ENCODE measurements around the gene ABCC8. TPM values are rescaled to one million over a fixed set of nuclear protein-coding genes. Genes with fewer than 3 reads are reported as not detected.

The ABCC8 gene
- total RNA-seq, 1 donor from 2014 or later: 4.9 TPM

GRCh38 chr11:17479284-17480214 is 2.9 kb upstream of the ABCC8 start:
- Histone ChIP-seq H3K4me1 (peaks cover 5% of the 10 kb centered on the region), H3K27ac (no peak overlapping the region), H3K27me3 (ENCODE audit: low read depth) (peaks cover 41% of the 10 kb centered on the region), H3K4me3 (no peak overlapping the region), H3K36me3 (no peaks in the 10 kb centered on the region), H3K9me3 (no peaks in the 10 kb centered on the region)
- TF ChIP-seq CTCF (IDR thresholded peaks at IDR 0.05): no peak
- intact Hi-C loops (cut with DNase I): no loop called here
- DNase-seq (no peak), ATAC-seq (peak; percentile 49 to 75)

DNA sequence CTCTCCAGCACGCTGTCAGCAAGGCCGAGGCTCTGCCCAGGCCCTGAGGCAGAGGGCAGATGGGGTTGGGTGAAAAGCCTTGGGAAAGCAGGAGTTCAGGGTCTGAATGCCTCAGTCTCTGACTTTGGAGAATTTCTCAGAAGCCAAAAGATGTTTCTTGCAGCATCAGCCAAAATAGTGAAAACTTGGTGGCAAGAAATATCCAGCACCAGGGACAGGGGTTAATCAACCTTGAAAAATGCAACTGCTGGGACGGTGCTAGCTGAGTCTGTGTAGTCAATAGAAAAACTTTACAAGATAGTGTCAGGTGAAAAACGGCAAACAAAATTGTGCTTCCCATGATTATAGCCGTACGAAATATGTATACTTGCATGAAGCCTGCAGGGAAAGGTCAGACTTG is 1.4 kb upstream of the ABCC8 start:
- H3K27me3 ChIP-seq (ENCODE audit: low read depth): peaks cover 51% of the 10 kb centered on the region
- DNase-seq: no peak

DNA sequence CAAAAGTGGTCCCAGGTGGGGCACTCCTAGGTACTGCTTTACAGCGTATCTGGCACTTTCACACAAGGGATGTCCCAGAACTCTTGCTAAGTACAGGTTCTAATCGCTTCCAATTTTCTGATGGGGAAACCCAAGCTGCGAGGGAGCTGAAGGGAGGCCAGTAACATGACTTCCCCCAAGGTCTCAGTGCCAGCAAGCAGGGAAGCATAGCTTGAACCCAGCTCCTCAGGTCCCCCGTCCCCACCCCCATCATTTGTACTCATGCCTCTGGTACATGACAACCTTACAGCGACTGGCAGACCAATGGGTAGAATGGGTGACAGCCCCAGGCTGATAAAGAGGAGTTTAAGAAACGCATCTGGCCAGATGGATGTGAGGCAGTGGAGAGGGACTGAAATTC is 716 bp upstream of the ABCC8 start:
- no peaks in the 10 kb centered on the region for H3K9me3 ChIP-seq
- H3K27me3 ChIP-seq (ENCODE audit: low read depth): peaks cover 51% of the 10 kb centered on the region
- TF ChIP-seq CTCF (IDR thresholded peaks at IDR 0.05): no peak
- no peak for ATAC-seq
- no peaks in the 10 kb centered on the region for H3K36me3 ChIP-seq
- no peak overlapping the region for H3K27ac ChIP-seq
- H3K4me1 ChIP-seq: peaks cover 5% of the 10 kb centered on the region
- DNase-seq: no peak
- intact Hi-C loops (cut with DNase I): no loop called here
- no peak overlapping the region for H3K4me3 ChIP-seq

More for the DNA sequence above, 1.4 kb upstream of the ABCC8 start:
- intact Hi-C loops (cut with DNase I): no loop called here
- Histone ChIP-seq H3K4me3 (no peak overlapping the region), H3K27ac (no peak overlapping the region), H3K9me3 (no peaks in the 10 kb centered on the region), H3K4me1 (peaks cover 5% of the 10 kb centered on the region), H3K36me3 (no peaks in the 10 kb centered on the region)
- TF ChIP-seq CTCF (IDR thresholded peaks at IDR 0.05): no peak
- no peak for ATAC-seq

GRCh38 chr11:17477084-17477333 is 364 bp upstream of the ABCC8 start:
- DNase-seq (no peak), ATAC-seq (no peak)
- H3K27me3 ChIP-seq (ENCODE audit: low read depth): peaks cover 51% of the 10 kb centered on the region

GRCh38 chr11:17475666-17476316 is 854 bp downstream of the ABCC8 start:
- H3K4me1 ChIP-seq: peaks cover 5% of the 10 kb centered on the region
- no peaks in the 10 kb centered on the region for H3K9me3 ChIP-seq
- no peak for TF ChIP-seq CTCF (IDR thresholded peaks at IDR 0.05)
- H3K27ac ChIP-seq: no peak overlapping the region
- no peak for DNase-seq
- H3K36me3 ChIP-seq: no peaks in the 10 kb centered on the region
- peaks cover 51% of the 10 kb centered on the region for H3K27me3 ChIP-seq (ENCODE audit: low read depth)
- ATAC-seq: no peak
- intact Hi-C loops (cut with DNase I): no loop called here
- peak overlapping the region; percentile 28 for H3K4me3 ChIP-seq

More at GRCh38 chr11:17477084-17477333, 364 bp upstream of the ABCC8 start:
- Histone ChIP-seq H3K4me1 (peaks cover 5% of the 10 kb centered on the region), H3K36me3 (no peaks in the 10 kb centered on the region), H3K9me3 (no peaks in the 10 kb centered on the region), H3K27ac (no peak overlapping the region), H3K4me3 (no peak overlapping the region)
- intact Hi-C loops (cut with DNase I): no loop called here
- no peak for TF ChIP-seq CTCF (IDR thresholded peaks at IDR 0.05)
